Caco-2 (cell line): ENCODE measurements around the gene ST8SIA6. TPM values are rescaled to one million over a fixed set of nuclear protein-coding genes. Genes with fewer than 3 reads are reported as not detected.

ENCODE experiments used
- BruUV-seq: library from RNA; stranded (reverse); fragments of 400-500 nt; replicated peaks from 2 replicates; lab custom pipeline; 2021; lab: Mats Ljungman, UMichigan
- CTCF ChIA-PET: fragments of 300-600 bp; sonication (Branson Sonifier 250); formaldehyde crosslinking; loops from one replicate; lab custom pipeline; 2022; ENCODE audit warnings: antibody characterized with exemption; lab: Charles Lee
- POLR2A ChIA-PET: fragments of 300-600 bp; sonication (Branson Sonifier 250); formaldehyde crosslinking; loops from one replicate; lab custom pipeline; 2022; ENCODE audit warnings: antibody characterized with exemption; lab: Charles Lee
- DNase-seq, 2 experiments: peaks; one replicate each; pipeline versions ENCODE4 v3.0.0 to v3.0.0-alpha.2; 2020 to 2022
- H3K27me3 ChIP-seq: replicated peaks from 2 replicates; pipeline ENCODE4 v1.6.0; 2011; ENCODE audit warnings: low read length; ENCODE audit not compliant: control insufficient read depth, insufficient read depth
- H3K36me3 ChIP-seq: 2 replicates; pipeline ENCODE4 v1.5.1; 2011; ENCODE audit warnings: low read length; ENCODE audit not compliant: control insufficient read depth, insufficient read depth
- H3K4me1 ChIP-seq: fragments of 250-450 bp; sonication (Bioruptor Pico); 2 replicates; pipeline ENCODE4 v1.5.1; 2020; ENCODE audit warnings: mild to moderate bottlenecking
- H3K4me3 ChIP-seq: 2 replicates; pipeline ENCODE4 v1.5.1; 2011; ENCODE audit warnings: low read depth, mild to moderate bottlenecking, control low read depth, low read length
- H3K9me3 ChIP-seq: fragments of 250-450 bp; sonication (Bioruptor Pico); 2 replicates; pipeline ENCODE4 v1.5.1; 2020; ENCODE audit warnings: mild to moderate bottlenecking, moderate library complexity
- H3K27ac Mint-ChIP-seq: one replicate; pipeline ENCODE4 v1.8.0; 2022; ENCODE audit warnings: mixed read lengths; ENCODE audit not compliant: unreplicated experiment
- H3K27me3 Mint-ChIP-seq: one replicate; pipeline ENCODE4 v1.8.0; 2022; ENCODE audit warnings: mixed read lengths; ENCODE audit not compliant: insufficient read depth, unreplicated experiment
- H3K36me3 Mint-ChIP-seq: one replicate; pipeline ENCODE4 v1.8.0; 2022; ENCODE audit warnings: mild to moderate bottlenecking, mixed read lengths; ENCODE audit not compliant: insufficient read depth, unreplicated experiment
- H3K4me1 Mint-ChIP-seq: one replicate; pipeline ENCODE4 v1.8.0; 2022; ENCODE audit warnings: low read depth, mixed read lengths; ENCODE audit not compliant: unreplicated experiment
- H3K4me3 Mint-ChIP-seq: one replicate; pipeline ENCODE4 v1.8.0; 2022; ENCODE audit warnings: mild to moderate bottlenecking, moderate library complexity, mixed read lengths; ENCODE audit not compliant: unreplicated experiment
- H3K9me3 Mint-ChIP-seq: one replicate; pipeline ENCODE4 v1.8.0; 2022; ENCODE audit warnings: mixed read lengths; ENCODE audit not compliant: unreplicated experiment
- intact Hi-C: fragments of 100-400 bp; cut with micrococcal nuclease; formaldehyde crosslinking; loops from one replicate; pipeline ENCODE4 v1.10.0; 2022; ENCODE audit not compliant: unreplicated experiment
- total RNA-seq: library from RNA; stranded (reverse); gene quantifications from 2 replicates; pipeline ENCODE4 v1.2.3, GENCODE V29; 2022
- TF ChIP-seq, protein P1 (sequence below), 2 experiments: fragments of 200-600 bp in 1 of 2; IDR thresholded peaks; 1 replicate in 1 of 2; 2 replicates in 1 of 2; pipeline versions ENCODE4 v1.5.1 to v1.8.0; 2011 to 2022; ENCODE audit warnings: antibody characterized with exemption in 1 of 2, control low read depth in 1 of 2, inconsistent platforms in 1 of 2, low read depth in 1 of 2, low read length in 1 of 2, mild to moderate bottlenecking in 1 of 2, moderate library complexity in 1 of 2; ENCODE audit not compliant: insufficient read depth in 1 of 2, severe bottlenecking in 1 of 2, unreplicated experiment in 1 of 2

Gene ST8SIA6
- total RNA-seq, 1 experiment from 2014 or later, result 0.16 TPM

DNA sequence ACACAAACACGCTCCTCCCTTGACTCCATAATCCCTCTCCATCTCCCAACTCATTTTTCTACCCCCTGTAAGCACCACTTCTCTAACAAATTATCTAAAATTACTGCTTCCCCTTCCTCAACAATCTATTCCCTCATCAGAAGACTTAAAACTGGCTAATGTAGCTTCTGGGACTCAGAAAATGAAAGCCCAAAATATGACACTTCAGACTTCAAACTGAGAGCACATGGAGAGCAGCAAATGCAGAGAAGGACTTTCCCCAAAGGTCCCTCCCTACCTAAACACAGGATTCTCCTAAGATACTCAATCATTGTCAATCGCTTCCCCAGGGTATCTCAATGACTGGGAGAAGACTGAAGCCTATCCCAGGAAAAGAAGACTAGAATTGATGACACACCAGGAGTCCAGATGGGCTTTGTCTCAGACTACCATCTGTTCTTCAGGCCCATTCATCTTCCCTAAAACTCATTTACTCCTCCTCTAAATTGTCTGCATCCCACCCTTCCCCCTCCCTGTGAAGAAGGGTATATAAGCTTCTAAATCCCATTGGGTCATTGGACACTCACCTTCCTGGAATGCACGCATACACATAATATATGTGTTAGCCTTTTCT, 39.2 kb downstream of the ST8SIA6 start:
- no peaks in the 10 kb centered on the region for H3K4me1 ChIP-seq
- TF ChIP-seq, protein P1, sequence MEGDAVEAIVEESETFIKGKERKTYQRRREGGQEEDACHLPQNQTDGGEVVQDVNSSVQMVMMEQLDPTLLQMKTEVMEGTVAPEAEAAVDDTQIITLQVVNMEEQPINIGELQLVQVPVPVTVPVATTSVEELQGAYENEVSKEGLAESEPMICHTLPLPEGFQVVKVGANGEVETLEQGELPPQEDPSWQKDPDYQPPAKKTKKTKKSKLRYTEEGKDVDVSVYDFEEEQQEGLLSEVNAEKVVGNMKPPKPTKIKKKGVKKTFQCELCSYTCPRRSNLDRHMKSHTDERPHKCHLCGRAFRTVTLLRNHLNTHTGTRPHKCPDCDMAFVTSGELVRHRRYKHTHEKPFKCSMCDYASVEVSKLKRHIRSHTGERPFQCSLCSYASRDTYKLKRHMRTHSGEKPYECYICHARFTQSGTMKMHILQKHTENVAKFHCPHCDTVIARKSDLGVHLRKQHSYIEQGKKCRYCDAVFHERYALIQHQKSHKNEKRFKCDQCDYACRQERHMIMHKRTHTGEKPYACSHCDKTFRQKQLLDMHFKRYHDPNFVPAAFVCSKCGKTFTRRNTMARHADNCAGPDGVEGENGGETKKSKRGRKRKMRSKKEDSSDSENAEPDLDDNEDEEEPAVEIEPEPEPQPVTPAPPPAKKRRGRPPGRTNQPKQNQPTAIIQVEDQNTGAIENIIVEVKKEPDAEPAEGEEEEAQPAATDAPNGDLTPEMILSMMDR (IDR thresholded peaks at IDR 0.05; ENCODE audit: insufficient read depth in 1 of 2, low read depth in 1 of 2, low read length in 1 of 2, severe bottlenecking in 1 of 2, unreplicated experiment in 1 of 2), result no peak
- Mint-ChIP-seq H3K27ac (no peak overlapping the region), H3K9me3 (no peaks in the 10 kb centered on the region), H3K36me3 (no peaks in the 10 kb centered on the region), H3K4me1 (no peaks in the 10 kb centered on the region), H3K27me3 (peaks cover 4% of the 10 kb centered on the region), H3K4me3 (no peak overlapping the region)
- no peaks in the 10 kb centered on the region for H3K9me3 ChIP-seq
- ChIA-PET POLR2A (no interaction called here), CTCF (no interaction called here)
- intact Hi-C loops, result no loop called here
- no peaks in the 10 kb centered on the region for H3K27me3 ChIP-seq
- no TSS peak for BruUV-seq
- H3K4me3 ChIP-seq, result no peak overlapping the region
- no peak for DNase-seq
- H3K36me3 ChIP-seq, result no peaks in the 10 kb centered on the region

DNA sequence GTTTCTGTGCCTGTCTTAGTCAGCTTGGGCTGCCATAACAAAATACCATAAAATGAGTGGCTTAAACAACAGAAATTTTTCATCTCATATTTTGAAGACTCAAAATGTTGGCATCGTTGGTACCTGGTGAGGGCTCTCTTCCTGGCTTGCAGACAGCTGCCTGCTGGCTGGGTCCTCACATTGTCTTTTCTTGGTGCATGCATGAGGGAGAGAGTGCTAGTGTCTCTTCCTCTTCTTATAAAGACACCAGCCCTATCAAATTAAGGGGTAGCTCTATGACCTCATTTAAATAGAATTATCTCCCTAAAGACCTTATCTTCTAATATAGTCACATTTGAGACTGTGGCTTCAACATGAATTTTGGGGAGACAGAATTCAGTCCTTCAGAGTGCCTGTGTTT, 39.9 kb downstream of the ST8SIA6 start:
- TF ChIP-seq, protein P1 (IDR thresholded peaks at IDR 0.05; ENCODE audit: insufficient read depth in 1 of 2, low read depth in 1 of 2, low read length in 1 of 2, severe bottlenecking in 1 of 2, unreplicated experiment in 1 of 2), result no peak
- intact Hi-C loops, result no loop called here
- H3K27me3 ChIP-seq, result no peaks in the 10 kb centered on the region
- Mint-ChIP-seq H3K9me3 (no peaks in the 10 kb centered on the region), H3K4me1 (no peaks in the 10 kb centered on the region), H3K4me3 (no peak overlapping the region), H3K27ac (no peak overlapping the region), H3K27me3 (peaks cover 4% of the 10 kb centered on the region), H3K36me3 (no peaks in the 10 kb centered on the region)
- DNase-seq, result no peak
- BruUV-seq, result no TSS peak
- H3K9me3 ChIP-seq, result no peaks in the 10 kb centered on the region
- ChIA-PET POLR2A (no interaction called here), CTCF (no interaction called here)
- H3K4me1 ChIP-seq, result no peaks in the 10 kb centered on the region
- H3K36me3 ChIP-seq, result no peaks in the 10 kb centered on the region
- no peak overlapping the region for H3K4me3 ChIP-seq

DNA sequence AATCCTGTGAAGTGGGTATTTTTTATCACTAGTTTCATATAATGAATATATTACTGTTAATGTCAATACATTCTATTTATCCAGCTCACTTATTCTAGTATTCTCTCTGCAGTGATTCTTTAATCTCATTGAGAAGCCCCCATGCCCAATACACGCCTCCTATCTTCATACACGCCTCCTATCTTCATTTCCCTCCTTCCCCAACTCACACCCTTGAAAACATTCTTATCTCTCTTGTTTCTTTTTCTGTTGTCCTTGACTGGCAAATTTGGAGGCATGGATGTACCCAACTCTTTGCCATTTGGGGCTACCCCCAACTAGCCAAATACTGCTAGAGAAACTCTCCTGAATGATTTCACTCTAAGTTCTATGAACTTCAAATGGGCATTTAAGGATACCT, 40.5 kb downstream of the ST8SIA6 start:
- peaks cover 4% of the 10 kb centered on the region for H3K27me3 Mint-ChIP-seq
- no peak for DNase-seq
- no peaks in the 10 kb centered on the region for H3K9me3 Mint-ChIP-seq
- H3K4me1 ChIP-seq, result no peaks in the 10 kb centered on the region
- intact Hi-C loops, result no loop called here
- no peak overlapping the region for H3K27ac Mint-ChIP-seq
- H3K9me3 ChIP-seq, result no peaks in the 10 kb centered on the region
- no peak overlapping the region for H3K4me3 ChIP-seq
- no peaks in the 10 kb centered on the region for H3K36me3 Mint-ChIP-seq
- no TSS peak for BruUV-seq
- TF ChIP-seq, protein P1 (IDR thresholded peaks at IDR 0.05; ENCODE audit: insufficient read depth in 1 of 2, low read depth in 1 of 2, low read length in 1 of 2, severe bottlenecking in 1 of 2, unreplicated experiment in 1 of 2), result no peak
- H3K4me3 Mint-ChIP-seq, result no peak overlapping the region
- no peaks in the 10 kb centered on the region for H3K27me3 ChIP-seq
- ChIA-PET POLR2A (no interaction called here), CTCF (no interaction called here)
- no peaks in the 10 kb centered on the region for H3K36me3 ChIP-seq
- no peaks in the 10 kb centered on the region for H3K4me1 Mint-ChIP-seq
